HG02943 (cell line): ENCODE results near the gene BLM.
"Not testable (repeated sequence)": the region's sequence is repeated elsewhere in the genome, so short reads cannot be mapped to it uniquely, and the experiment has no call there.

ENCODE experiments used
- ATAC-seq: cut with Tn5 transposase; IDR thresholded peaks from one replicate; pipeline ENCODE4 v1.9.1; 2021; ENCODE audit warnings: mild to moderate bottlenecking, low read depth, moderate library complexity; ENCODE audit not compliant: unreplicated experiment

Gene BLM

GRCh38 chr15:90716976-90717821 lies at the start of gene BLM:
Gene BLM, plus strand, starts transcription at chr15:90717346. Its CDS starts 30,047 bp downstream, at chr15:90747393.
- peak; percentile 99 for ATAC-seq

- not testable (repeated sequence) for ATAC-seq
These were observed 49.3 kb upstream of the BLM start for GRCh38 chr15:90667755-90668345.

GRCh38 chr15:90670631-90671030 lies 46.5 kb upstream of the BLM start:
- ATAC-seq = not testable (repeated sequence)

- no peak for ATAC-seq
These were observed 45.9 kb upstream of the BLM start for GRCh38 chr15:90671216-90671615.

- ATAC-seq = not testable (repeated sequence)
These were observed 43.8 kb upstream of the BLM start for GRCh38 chr15:90673357-90673756.

- ATAC-seq = no peak
These were observed 42.7 kb upstream of the BLM start for GRCh38 chr15:90674476-90674875.

- ATAC-seq = no peak
These were observed 41.7 kb upstream of the BLM start for GRCh38 chr15:90675464-90675863.

- ATAC-seq = no peak
These were observed 39.0 kb upstream of the BLM start for GRCh38 chr15:90677807-90678790.

GRCh38 chr15:90679959-90680358 lies 37.2 kb upstream of the BLM start:
- no peak for ATAC-seq

GRCh38 chr15:90680371-90680935 lies 36.7 kb upstream of the BLM start:
- no peak for ATAC-seq

- no peak for ATAC-seq
These were observed 36.1 kb upstream of the BLM start for GRCh38 chr15:90681056-90681455.

GRCh38 chr15:90681480-90681879 lies 35.7 kb upstream of the BLM start:
- no peak for ATAC-seq

GRCh38 chr15:90683371-90683770 lies 33.8 kb upstream of the BLM start:
- no peak for ATAC-seq

- ATAC-seq = no peak
These were observed 33.3 kb upstream of the BLM start for GRCh38 chr15:90683876-90684275.

GRCh38 chr15:90684281-90684680 lies 32.9 kb upstream of the BLM start:
- ATAC-seq = no peak

GRCh38 chr15:90685591-90686434 lies 31.3 kb upstream of the BLM start:
- no peak for ATAC-seq

GRCh38 chr15:90686435-90687218 lies 30.5 kb upstream of the BLM start:
- peak; percentile 90 for ATAC-seq

GRCh38 chr15:90689326-90689961 lies 27.7 kb upstream of the BLM start:
- ATAC-seq = not testable (repeated sequence)
